C4-2B (cell line): ENCODE measurements around the gene ADGRG7.

ENCODE experiments used
- H3K27ac ChIP-seq: fragments of 450-650 bp; 2 replicates; pipeline ENCODE4 v1.5.1; 2017
- ZFX ChIP-seq: fragments of 450-650 bp; IDR thresholded peaks from 2 replicates; pipeline ENCODE4 v1.6.1; 2017
- TF ChIP-seq, protein P1 (sequence below): fragments of 450-650 bp; conservative IDR thresholded peaks from 2 replicates; pipeline ENCODE4 v1.5.1; 2017; ENCODE audit warnings: mild to moderate bottlenecking

ADGRG7 gene

DNA sequence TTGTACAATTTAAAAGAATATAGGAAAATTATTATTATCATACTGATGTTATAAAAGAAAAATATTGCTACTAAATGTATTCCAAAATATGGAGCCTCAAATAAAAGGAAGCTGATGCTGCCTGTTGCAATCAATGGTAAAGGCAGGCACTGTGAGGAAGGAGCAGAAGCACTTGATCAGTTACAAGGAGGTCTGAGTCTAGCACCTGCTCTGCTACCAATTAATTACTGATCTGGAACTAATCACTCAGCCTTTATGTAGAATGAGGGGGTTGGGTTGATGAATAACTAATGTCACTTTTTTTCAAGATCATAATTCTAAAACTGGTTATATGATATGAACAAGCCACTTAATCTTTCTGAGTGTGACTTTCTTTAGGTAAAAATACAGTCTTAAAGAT is 5.5 kb downstream of the ADGRG7 start:
- no peak overlapping the region for H3K27ac ChIP-seq
- no peak for TF ChIP-seq ZFX
- TF ChIP-seq, protein P1, sequence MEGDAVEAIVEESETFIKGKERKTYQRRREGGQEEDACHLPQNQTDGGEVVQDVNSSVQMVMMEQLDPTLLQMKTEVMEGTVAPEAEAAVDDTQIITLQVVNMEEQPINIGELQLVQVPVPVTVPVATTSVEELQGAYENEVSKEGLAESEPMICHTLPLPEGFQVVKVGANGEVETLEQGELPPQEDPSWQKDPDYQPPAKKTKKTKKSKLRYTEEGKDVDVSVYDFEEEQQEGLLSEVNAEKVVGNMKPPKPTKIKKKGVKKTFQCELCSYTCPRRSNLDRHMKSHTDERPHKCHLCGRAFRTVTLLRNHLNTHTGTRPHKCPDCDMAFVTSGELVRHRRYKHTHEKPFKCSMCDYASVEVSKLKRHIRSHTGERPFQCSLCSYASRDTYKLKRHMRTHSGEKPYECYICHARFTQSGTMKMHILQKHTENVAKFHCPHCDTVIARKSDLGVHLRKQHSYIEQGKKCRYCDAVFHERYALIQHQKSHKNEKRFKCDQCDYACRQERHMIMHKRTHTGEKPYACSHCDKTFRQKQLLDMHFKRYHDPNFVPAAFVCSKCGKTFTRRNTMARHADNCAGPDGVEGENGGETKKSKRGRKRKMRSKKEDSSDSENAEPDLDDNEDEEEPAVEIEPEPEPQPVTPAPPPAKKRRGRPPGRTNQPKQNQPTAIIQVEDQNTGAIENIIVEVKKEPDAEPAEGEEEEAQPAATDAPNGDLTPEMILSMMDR: no peak

DNA sequence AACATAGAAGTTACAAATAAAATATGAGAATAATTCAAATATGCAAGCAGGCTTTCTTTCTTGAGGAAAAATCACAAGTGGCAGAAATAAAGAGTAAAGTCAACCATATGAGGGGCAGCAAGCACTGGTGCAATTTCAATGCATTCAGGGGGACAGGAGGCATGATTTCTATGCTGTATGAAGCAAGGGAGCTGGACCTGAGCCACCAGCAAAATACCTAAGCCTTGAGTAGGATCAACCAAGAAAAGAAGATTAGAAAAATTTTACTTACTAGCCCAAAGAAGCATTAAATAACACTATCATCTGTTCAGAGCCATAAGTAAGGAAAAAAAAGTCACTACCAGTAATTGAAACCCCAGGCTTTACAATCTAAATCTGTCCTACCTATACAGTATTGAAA is 6.3 kb downstream of the ADGRG7 start:
- H3K27ac ChIP-seq: no peak overlapping the region
- TF ChIP-seq, protein P1: no peak
- no peak for TF ChIP-seq ZFX

DNA sequence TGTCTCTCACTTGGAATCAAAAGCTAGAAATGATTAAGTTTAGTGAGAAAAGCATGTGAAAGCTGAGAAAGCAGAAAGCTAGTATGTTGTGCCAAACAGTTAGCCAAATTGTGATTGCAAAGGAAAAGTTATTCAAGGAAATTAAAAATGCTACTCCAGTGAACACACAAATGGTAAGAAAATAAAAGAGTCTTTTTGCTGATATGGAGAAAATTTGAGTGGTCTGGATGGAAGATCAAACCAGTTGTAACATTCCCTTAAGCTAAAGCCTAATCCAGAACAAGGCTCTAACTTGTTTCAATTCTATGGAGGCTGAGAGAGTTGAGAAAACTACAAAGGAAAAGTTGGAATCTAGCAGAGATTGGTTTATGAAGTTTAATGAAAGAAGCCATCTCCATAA is 11.8 kb downstream of the ADGRG7 start:
- no peak overlapping the region for H3K27ac ChIP-seq

DNA sequence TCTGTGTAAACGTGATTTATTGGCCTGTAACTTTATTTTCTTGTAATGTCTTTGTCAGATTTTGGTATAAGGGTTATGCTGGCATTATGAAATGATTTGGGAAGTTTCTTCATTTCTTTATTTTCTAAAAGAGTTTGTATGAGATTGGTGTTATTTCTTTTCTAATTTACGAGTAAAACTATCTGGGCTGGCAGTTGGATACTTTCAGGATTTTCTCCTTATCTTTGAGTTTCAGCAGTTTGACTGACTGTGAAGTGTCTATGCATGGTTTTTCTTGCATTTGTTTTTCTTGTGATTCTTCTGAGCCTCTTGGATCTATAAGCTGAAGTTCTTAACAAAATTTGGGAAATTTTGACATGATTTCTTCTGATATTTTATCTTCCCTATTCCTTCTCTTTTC is 18.1 kb downstream of the ADGRG7 start:
- H3K27ac ChIP-seq: no peak overlapping the region
- TF ChIP-seq ZFX: no peak
- TF ChIP-seq, protein P1: no peak

More for the DNA sequence above, 11.8 kb downstream of the ADGRG7 start:
- no peak for TF ChIP-seq ZFX
- TF ChIP-seq, protein P1: no peak

DNA sequence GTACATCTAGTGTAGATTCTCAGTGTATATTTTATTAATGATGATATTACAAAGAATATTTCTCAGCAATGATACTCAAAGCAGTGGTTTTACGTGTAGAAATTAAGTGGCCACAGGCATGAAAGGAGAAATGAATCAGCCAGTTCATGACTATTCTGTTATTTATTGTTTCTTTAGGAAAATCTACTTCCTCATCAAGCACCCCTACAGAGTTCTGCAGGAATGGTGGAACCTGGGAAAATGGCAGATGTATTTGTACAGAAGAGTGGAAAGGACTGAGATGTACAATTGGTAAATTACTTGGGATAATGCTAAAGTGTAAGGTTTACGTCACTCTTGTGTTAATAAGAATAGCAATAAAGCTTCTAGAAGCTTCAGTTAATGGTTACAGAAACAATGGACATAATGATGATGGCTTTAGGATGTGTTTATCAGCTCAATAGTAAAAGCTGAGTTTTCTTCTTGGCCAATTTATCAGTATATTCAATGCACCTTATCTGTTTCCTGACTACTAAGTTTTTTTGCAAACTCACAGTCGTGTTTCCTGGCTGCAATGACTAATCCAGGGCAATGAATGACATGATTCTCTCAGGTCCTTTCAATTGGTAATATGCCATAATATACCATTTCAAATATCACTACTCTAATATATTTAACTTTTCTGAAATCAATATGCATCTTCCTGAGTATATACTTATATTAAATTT is 20.2 kb downstream of the ADGRG7 start:
- no peak for TF ChIP-seq ZFX
- TF ChIP-seq, protein P1: no peak
- no peak overlapping the region for H3K27ac ChIP-seq

DNA sequence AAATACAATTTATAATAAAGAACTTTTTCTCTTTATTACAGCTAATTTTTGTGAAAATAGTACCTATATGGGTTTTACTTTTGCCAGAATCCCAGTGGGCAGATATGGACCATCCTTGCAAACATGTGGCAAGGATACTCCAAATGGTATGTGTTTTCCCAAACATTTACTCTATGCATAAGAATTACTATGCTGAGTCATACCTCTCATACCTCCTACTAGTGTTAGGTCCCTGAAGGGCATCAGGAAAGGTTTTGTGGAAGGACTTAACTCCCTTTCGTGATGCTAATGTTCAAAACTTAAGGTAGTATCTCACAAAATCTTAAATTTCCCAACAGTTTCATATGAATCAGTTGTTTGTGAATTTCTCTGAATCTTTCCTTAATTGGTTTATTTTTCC is 21.3 kb downstream of the ADGRG7 start:
- no peak for TF ChIP-seq ZFX
- TF ChIP-seq, protein P1: no peak
- H3K27ac ChIP-seq: no peak overlapping the region

DNA sequence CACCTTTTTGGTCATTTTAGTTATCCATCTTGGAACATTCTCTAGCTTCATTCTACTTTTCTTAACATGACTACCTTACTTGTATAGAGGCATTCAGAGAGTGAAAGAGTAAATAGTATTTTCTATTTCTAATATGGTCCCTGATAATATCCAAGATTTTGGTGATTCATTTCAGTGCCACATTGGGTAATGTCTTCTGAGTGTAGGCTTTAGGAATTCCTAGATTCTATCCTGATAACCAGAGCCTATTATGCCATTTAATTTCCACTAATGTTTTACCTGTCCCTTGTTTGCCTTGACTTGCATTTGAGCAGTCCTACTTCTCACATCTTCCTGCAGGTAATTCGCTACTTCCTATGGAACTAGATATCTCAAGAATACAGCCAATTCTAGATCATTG is 21.8 kb downstream of the ADGRG7 start:
- H3K27ac ChIP-seq: no peak overlapping the region
- TF ChIP-seq ZFX: no peak
- TF ChIP-seq, protein P1: no peak
